ENCODE measurements around the gene PHYKPL.
"Not testable (repeated sequence)": the region's sequence is repeated elsewhere in the genome, so short reads cannot be mapped to it uniquely, and the experiment has no call there.

PHYKPL gene

GRCh38 chr5:178207183-178207916 lies 25.3 kb downstream of the PHYKPL start:
- DNase-seq (ENCODE audit: low spot score): peak; percentile 35

GRCh38 chr5:178206166-178207101 lies 26.2 kb downstream of the PHYKPL start:
- peak; percentile 44 for DNase-seq (ENCODE audit: low spot score)

- DNase-seq (ENCODE audit: low spot score): no peak
These were observed 26.9 kb downstream of the PHYKPL start for GRCh38 chr5:178205749-178206047.

GRCh38 chr5:178204935-178205748 lies 27.5 kb downstream of the PHYKPL start:
- peak; percentile 71 for DNase-seq (ENCODE audit: low spot score)

GRCh38 chr5:178204182-178204934 lies 28.2 kb downstream of the PHYKPL start, which contains the start of gene HNRNPAB:
Gene HNRNPAB (plus strand): TSS chr5:178204533. CDS start chr5:178204838, 305 bp downstream.
- DNase-seq (ENCODE audit: low spot score): peak; percentile 94

- no peak for DNase-seq (ENCODE audit: low spot score)
These were observed 28.9 kb downstream of the PHYKPL start for GRCh38 chr5:178203670-178204181.

GRCh38 chr5:178202541-178202940 lies 30.1 kb downstream of the PHYKPL start:
- no peak for DNase-seq (ENCODE audit: low spot score)

- no peak for DNase-seq (ENCODE audit: low spot score)
These were observed 30.7 kb downstream of the PHYKPL start for GRCh38 chr5:178201927-178202235.

GRCh38 chr5:178201221-178201926 lies 31.2 kb downstream of the PHYKPL start:
- no peak for DNase-seq (ENCODE audit: low spot score)

GRCh38 chr5:178199581-178200434 lies 32.8 kb downstream of the PHYKPL start:
- DNase-seq (ENCODE audit: low spot score): no peak

- DNase-seq (ENCODE audit: low spot score): no peak
These were observed 33.9 kb downstream of the PHYKPL start for GRCh38 chr5:178198706-178199105.

GRCh38 chr5:178198151-178198550 lies 34.5 kb downstream of the PHYKPL start:
- not testable (repeated sequence) for DNase-seq (ENCODE audit: low spot score)

GRCh38 chr5:178196986-178197385 lies 35.6 kb downstream of the PHYKPL start:
- no peak for DNase-seq (ENCODE audit: low spot score)

- no peak for DNase-seq (ENCODE audit: low spot score)
These were observed 36.3 kb downstream of the PHYKPL start for GRCh38 chr5:178196281-178196812.

- DNase-seq (ENCODE audit: low spot score): no peak
These were observed 38.6 kb downstream of the PHYKPL start for GRCh38 chr5:178194026-178194425.

- DNase-seq (ENCODE audit: low spot score): no peak
These were observed 39.3 kb downstream of the PHYKPL start for GRCh38 chr5:178193251-178193809.

GRCh38 chr5:178192787-178193186 lies 39.8 kb downstream of the PHYKPL start:
- DNase-seq (ENCODE audit: low spot score): no peak

- no peak for DNase-seq (ENCODE audit: low spot score)
These were observed 40.4 kb downstream of the PHYKPL start for GRCh38 chr5:178192244-178192643.

GRCh38 chr5:178191661-178192060 lies 40.9 kb downstream of the PHYKPL start:
- no peak for DNase-seq (ENCODE audit: low spot score)

Measured in hematopoietic multipotent progenitor cell treated with erythropoietin and hydrocortisone succinate and interleukin-3 and kit ligand, for 17 days (in vitro differentiated cells).